GM10266 (cell line): ENCODE results near the gene RXRA.

Source experiments
- DNase-seq: peaks from one replicate; pipeline ENCODE4 v3.0.0; 2012; ENCODE audit errors: extremely low spot score
- CTCF ChIP-seq: IDR thresholded peaks from 2 replicates; pipeline ENCODE4 v1.5.1; 2012; ENCODE audit warnings: mild to moderate bottlenecking, low read depth; ENCODE audit not compliant: control insufficient read depth, insufficient read depth; ENCODE audit errors: missing control alignments

The RXRA gene

DNA sequence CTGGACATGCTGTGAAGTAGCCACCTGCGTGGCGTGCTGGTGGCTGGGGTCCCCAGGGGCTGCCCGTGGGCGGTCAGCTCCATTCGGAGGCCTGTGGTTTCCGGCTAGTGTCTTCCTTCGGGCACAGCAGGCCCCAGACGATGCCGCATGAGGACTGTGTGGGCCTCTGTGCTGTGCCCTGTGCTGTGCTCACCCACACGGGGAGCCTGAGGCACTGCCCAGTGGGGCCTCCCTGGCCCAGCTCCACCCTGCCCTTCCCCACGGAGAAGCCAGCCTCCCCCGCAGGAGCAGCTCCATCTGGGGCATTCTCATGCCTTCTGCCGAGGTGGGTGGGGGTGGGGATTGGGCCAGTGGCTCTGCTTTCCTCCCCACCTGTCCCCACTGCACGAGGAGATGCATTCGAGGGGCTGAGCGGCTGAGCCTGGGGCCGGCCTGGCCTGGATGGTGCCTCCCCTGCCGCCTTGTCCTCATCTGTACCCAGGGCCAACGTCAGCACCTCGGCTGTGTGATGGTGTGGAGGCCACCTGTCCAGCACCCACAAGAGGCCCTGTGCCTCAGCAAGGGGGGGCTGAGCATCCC is 24.2 kb downstream of the RXRA start:
- TF ChIP-seq CTCF, result no peak
- no peak for DNase-seq

DNA sequence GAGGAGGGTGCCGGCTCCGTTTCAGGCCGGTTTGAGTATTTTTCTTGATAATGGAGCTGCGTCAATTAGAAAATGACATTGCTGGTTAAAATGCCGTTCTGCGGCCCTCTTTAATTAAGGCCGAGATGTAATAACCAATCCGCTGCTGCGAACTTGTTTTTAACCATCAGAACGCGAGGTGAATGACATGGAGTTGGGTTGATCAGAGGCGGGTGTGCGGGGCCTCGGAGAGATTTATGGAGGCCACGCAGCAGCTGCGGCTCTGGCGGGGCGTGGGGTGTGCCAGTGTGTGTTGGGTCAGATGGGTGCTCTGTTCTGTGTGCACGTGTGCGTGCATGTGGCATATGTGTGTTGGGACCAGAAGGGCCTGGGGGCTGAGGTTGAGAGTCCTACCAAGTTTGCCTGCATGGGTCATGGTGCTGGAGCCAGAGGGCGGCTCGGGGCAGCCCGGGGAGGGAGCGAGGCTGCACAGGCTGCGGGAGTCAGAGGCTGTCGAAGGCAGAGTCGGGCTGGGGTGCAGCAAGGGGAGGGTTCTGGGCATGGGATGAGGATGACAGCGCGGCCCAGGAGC is 25.4 kb downstream of the RXRA start:
- no peak for TF ChIP-seq CTCF
- no peak for DNase-seq

GRCh38 chr9:134352247-134352933 is 26.1 kb downstream of the RXRA start:
- no peak for DNase-seq
- TF ChIP-seq CTCF, result no peak

DNA sequence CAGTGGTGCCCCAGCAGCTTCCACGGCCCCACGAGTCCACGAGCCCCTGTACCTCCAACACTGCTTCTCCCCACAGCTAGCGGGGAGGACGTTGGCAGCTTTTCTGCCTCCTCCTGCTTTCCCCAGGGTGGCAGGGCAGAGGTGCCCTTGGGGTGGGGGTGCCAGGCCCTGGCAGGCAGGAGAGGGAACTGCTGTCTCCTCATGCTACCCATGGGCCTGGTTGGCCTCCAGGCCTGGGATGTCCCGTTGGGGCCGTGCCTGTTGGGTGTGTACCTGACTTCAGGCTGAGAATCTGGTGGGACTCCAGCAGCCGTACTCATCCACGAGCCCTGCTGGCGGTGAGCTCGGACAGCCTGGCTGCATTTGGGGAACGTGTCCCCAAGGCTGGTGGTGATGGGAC is 27.3 kb downstream of the RXRA start:
- no peak for DNase-seq
- TF ChIP-seq CTCF, result no peak

GRCh38 chr9:134355158-134355557 is 28.9 kb downstream of the RXRA start:
- no peak for DNase-seq
- no peak for TF ChIP-seq CTCF

DNA sequence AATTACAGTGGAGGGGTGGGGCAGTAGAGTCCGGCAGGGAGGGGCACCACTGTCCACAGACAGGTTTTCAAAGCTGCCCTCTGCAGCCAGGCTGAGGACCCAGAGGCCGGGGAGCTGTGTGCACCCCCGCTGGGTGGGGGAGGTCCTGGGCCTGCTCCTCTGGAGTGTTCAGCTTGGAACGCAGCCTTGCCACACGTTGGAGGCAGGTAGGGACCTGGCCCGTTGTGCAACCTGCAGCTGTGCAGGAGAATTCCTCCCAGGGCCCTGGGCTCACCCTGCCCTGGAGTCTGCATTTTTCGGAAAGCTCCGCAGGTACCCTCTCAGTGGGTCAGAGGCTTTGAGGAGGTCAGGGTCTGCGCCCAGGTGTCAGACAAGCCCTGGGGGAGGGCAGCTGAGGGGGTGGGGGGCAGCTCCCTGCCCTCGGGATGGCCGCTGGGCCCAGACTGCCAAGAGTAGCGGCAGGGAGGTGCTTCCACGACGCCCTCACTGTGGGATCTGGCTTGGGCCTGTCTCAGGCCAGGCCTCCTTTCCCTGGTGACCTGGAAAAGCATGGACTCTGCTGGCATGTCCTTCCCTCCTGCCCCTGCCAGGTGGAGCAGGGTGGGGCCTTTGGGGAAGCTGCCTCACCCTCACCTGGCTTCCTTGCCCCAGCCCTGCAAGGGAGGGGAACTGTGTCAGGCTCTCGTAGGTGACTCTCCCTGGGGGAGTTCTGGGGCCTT is 29.5 kb downstream of the RXRA start:
- TF ChIP-seq CTCF, result no peak
- no peak for DNase-seq
